SU-DHL-6 (cell line): ENCODE data around the gene TNFAIP8L2.

ENCODE experiments used
- EZH2phosphoT487 ChIP-seq: fragments of 200-600 bp; sonication (generic), shearing (Covaris generic); conservative IDR thresholded peaks from 2 replicates; pipeline ENCODE4 v1.6.1; 2018; ENCODE audit warnings: mild to moderate bottlenecking, antibody characterized with exemption, low read length, moderate library complexity, mixed read lengths
- TF ChIP-seq, protein P1 (sequence below): fragments of 200-600 bp; sonication (generic); IDR thresholded peaks from one replicate; pipeline ENCODE4 v1.5.1; 2017; ENCODE audit warnings: antibody characterized with exemption, mild to moderate bottlenecking, low read length, moderate library complexity; ENCODE audit not compliant: insufficient read depth, poor library complexity, severe bottlenecking

GRCh38 chr1:151143986-151144385, 12.5 kb upstream of the TNFAIP8L2 start:
- TF ChIP-seq, protein P1, sequence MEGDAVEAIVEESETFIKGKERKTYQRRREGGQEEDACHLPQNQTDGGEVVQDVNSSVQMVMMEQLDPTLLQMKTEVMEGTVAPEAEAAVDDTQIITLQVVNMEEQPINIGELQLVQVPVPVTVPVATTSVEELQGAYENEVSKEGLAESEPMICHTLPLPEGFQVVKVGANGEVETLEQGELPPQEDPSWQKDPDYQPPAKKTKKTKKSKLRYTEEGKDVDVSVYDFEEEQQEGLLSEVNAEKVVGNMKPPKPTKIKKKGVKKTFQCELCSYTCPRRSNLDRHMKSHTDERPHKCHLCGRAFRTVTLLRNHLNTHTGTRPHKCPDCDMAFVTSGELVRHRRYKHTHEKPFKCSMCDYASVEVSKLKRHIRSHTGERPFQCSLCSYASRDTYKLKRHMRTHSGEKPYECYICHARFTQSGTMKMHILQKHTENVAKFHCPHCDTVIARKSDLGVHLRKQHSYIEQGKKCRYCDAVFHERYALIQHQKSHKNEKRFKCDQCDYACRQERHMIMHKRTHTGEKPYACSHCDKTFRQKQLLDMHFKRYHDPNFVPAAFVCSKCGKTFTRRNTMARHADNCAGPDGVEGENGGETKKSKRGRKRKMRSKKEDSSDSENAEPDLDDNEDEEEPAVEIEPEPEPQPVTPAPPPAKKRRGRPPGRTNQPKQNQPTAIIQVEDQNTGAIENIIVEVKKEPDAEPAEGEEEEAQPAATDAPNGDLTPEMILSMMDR = no peak
- TF ChIP-seq EZH2phosphoT487 = no peak
